HCT116 (cell line): ENCODE data around the gene C11orf91. TPM values are rescaled to one million over a fixed set of nuclear protein-coding genes. Genes with fewer than 3 reads are reported as not detected.
"Not testable (repeated sequence)": the region's sequence is repeated elsewhere in the genome, so short reads cannot be mapped to it uniquely, and the experiment has no call there.

Source experiments
- ATAC-seq: fragments of 200-7000 bp; cut with Tn5 transposase; 2 replicates; pipeline ENCODE4 v1.9.1; 2020; ENCODE audit warnings: mild to moderate bottlenecking, moderate library complexity
- BruUV-seq: library from RNA; stranded (reverse); fragments of 400-500 nt; replicated peaks from 2 replicates; lab custom pipeline; 2021; lab: Mats Ljungman, UMichigan
- CTCF ChIA-PET: fragments of 300-600 bp; sonication (Branson Sonifier 250); formaldehyde crosslinking; loops from one replicate; lab custom pipeline; 2021; ENCODE audit warnings: antibody characterized with exemption; lab: Charles Lee
- POLR2A ChIA-PET: fragments of 300-600, 350-600 bp; sonication (Branson Sonifier 250); formaldehyde crosslinking; loops from one replicate; lab custom pipeline; 2021; ENCODE audit warnings: antibody characterized with exemption; lab: Charles Lee
- RAD21 ChIA-PET, 2 experiments: fragments of 300-600 bp; sonication (Branson Sonifier 250); formaldehyde crosslinking; loops; one replicate each; lab custom pipeline; 2023; ENCODE audit warnings: low total read pairs in 2 of 2; ENCODE audit not compliant: uncharacterized antibody in 2 of 2, unreplicated experiment in 2 of 2, low non-redundant PET in 1 of 2; lab: Charles Lee
- DNase-seq: peaks from one replicate; pipeline ENCODE4 v3.0.0-alpha.2; 2010; ENCODE audit warnings: low read depth, low spot score
- H2AFZ ChIP-seq: fragments of 200-600 bp; shearing (Covaris generic), sonication (generic); 2 replicates; pipeline ENCODE4 v1.6.1; 2017; ENCODE audit warnings: low read depth, mixed run types, mixed read lengths, antibody characterized with exemption, low read length; ENCODE audit not compliant: poor library complexity, severe bottlenecking
- H3K27ac ChIP-seq: 2 replicates; pipeline ENCODE4 v1.5.1; 2012; ENCODE audit warnings: low read depth, low read length
- H3K27me3 ChIP-seq: fragments of 200-600 bp; sonication (generic); 2 replicates; pipeline ENCODE4 v1.6.1; 2016; ENCODE audit warnings: mixed run types, low read length, mixed read lengths; ENCODE audit not compliant: insufficient read depth
- H3K36me3 ChIP-seq, 2 experiments: fragments of 200-500 bp in 1 of 2; fragments of 200-600 bp in 1 of 2; sonication (Bioruptor generic) in 1 of 2; sonication (generic) in 1 of 2; 2 replicates each; pipeline versions ENCODE4 v1.5.1 to v1.6.1; 2014 to 2016; ENCODE audit warnings: low read length in 2 of 2, inconsistent platforms in 1 of 2, mixed read lengths in 1 of 2, mixed run types in 1 of 2; ENCODE audit not compliant: insufficient read depth in 2 of 2, control insufficient read depth in 1 of 2
- H3K4me1 ChIP-seq, 2 experiments: fragments of 200-600 bp in 1 of 2; sonication (generic) in 1 of 2; 2 replicates each; pipeline versions ENCODE4 v1.5.1 to v1.6.1; 2012 to 2017; ENCODE audit warnings: low read length in 2 of 2, inconsistent platforms in 1 of 2, mild to moderate bottlenecking in 1 of 2, mixed read lengths in 1 of 2, mixed run types in 1 of 2, moderate library complexity in 1 of 2; ENCODE audit not compliant: insufficient read depth in 2 of 2, control insufficient read depth in 1 of 2
- H3K4me2 ChIP-seq: fragments of 200-600 bp; sonication (generic); 2 replicates; pipeline ENCODE4 v1.6.1; 2017; ENCODE audit warnings: mixed run types, low read length, mixed read lengths
- H3K4me3 ChIP-seq, 2 experiments: fragments of 200-600 bp in 1 of 2; sonication (generic) in 1 of 2; replicated peaks in 1 of 2; 2 replicates each; pipeline ENCODE4 v1.5.1; 2011 to 2016; ENCODE audit warnings: low read length in 2 of 2, control low read depth in 1 of 2, low read depth in 1 of 2, mild to moderate bottlenecking in 1 of 2, mixed read lengths in 1 of 2, mixed run types in 1 of 2
- H3K79me2 ChIP-seq: fragments of 200-600 bp; sonication (generic); 2 replicates; pipeline ENCODE4 v1.6.1; 2017; ENCODE audit warnings: mild to moderate bottlenecking, mixed run types, low read length, moderate library complexity, mixed read lengths; ENCODE audit not compliant: insufficient read depth
- H3K9ac ChIP-seq: fragments of 200-600 bp; sonication (generic); 2 replicates; pipeline ENCODE4 v1.6.1; 2016; ENCODE audit warnings: low read length, mixed read lengths
- H3K9me2 ChIP-seq: fragments of 200-600 bp; sonication (generic), shearing (Covaris generic); 2 replicates; pipeline ENCODE4 v1.6.1; 2017; ENCODE audit warnings: mixed run types, mild to moderate bottlenecking, moderate library complexity; ENCODE audit not compliant: insufficient read depth
- H3K9me3 ChIP-seq, 2 experiments: fragments of 200-500 bp in 1 of 2; fragments of 200-600 bp in 1 of 2; sonication (Bioruptor generic) in 1 of 2; sonication (generic) in 1 of 2; 2 replicates each; pipeline ENCODE4 v1.6.1; 2014 to 2017; ENCODE audit warnings: low read length in 2 of 2, mixed read lengths in 2 of 2, inconsistent platforms in 1 of 2, low read depth in 1 of 2, mild to moderate bottlenecking in 1 of 2, mixed run types in 1 of 2, moderate library complexity in 1 of 2; ENCODE audit not compliant: control insufficient read depth in 1 of 2, insufficient read depth in 1 of 2
- H4K20me1 ChIP-seq: fragments of 200-600 bp; sonication (generic), shearing (Covaris generic); 2 replicates; pipeline ENCODE4 v1.6.1; 2017; ENCODE audit warnings: mixed run types, mild to moderate bottlenecking, moderate library complexity; ENCODE audit not compliant: insufficient read depth
- CEBPB ChIP-seq: IDR thresholded peaks from 2 replicates; pipeline ENCODE4 v1.6.1; 2012; ENCODE audit warnings: low read depth
- ELF1 ChIP-seq: IDR thresholded peaks from 2 replicates; pipeline ENCODE4 v1.6.1; 2012; ENCODE audit warnings: low read depth, borderline replicate concordance
- POLR2AphosphoS5 ChIP-seq: IDR thresholded peaks from 2 replicates; pipeline ENCODE4 v1.6.1; 2011; ENCODE audit warnings: mild to moderate bottlenecking, low read depth, low read length, moderate library complexity
- SP1 ChIP-seq: IDR thresholded peaks from 2 replicates; pipeline ENCODE4 v1.6.1; 2012; ENCODE audit warnings: low read depth
- intact Hi-C: fragments of 100-400 bp; cut with micrococcal nuclease; formaldehyde crosslinking; loops from 2 replicates; pipeline ENCODE4 v1.10.0; 2022
- total RNA-seq: library from RNA; stranded (reverse); gene quantifications from one replicate; pipeline ENCODE4 v1.2.1, GENCODE V29; 2021; ENCODE audit not compliant: unreplicated experiment
- TF ChIP-seq, protein P1 (sequence below): IDR thresholded peaks from 2 replicates; pipeline ENCODE4 v1.6.1; 2012; ENCODE audit warnings: low read depth
- TF ChIP-seq, protein P2 (sequence below): IDR thresholded peaks from 2 replicates; pipeline ENCODE4 v1.6.1; 2012

Gene C11orf91
- total RNA-seq, 1 experiment from 2014 or later, result 0.54 TPM

- CTCF ChIA-PET, DNase-seq, H3K9ac ChIP-seq: not testable (repeated sequence)
These were observed 26.9 kb upstream of the C11orf91 start for GRCh38 chr11:33727539-33727938.

GRCh38 chr11:33725496-33725895, 24.9 kb upstream of the C11orf91 start:
- DNase-seq, result no peak
- Histone ChIP-seq H3K36me3 (peaks cover under 1 to 5% of the 10 kb centered on the region in 2 experiments; a peak in 2 of 4 replicates), H3K79me2 (peaks cover 82% of the 10 kb centered on the region), H3K9me3 (no peaks in the 10 kb centered on the region), H3K27ac (no peak overlapping the region), H2AFZ (no peak overlapping the region), H3K4me3 (no peak overlapping the region), H3K4me1 (peaks cover 30 to 46% of the 10 kb centered on the region in 2 experiments), H3K27me3 (no peaks in the 10 kb centered on the region), H3K9ac (no peak overlapping the region), H3K4me2 (peak overlapping the region; percentile 70), H4K20me1 (peaks cover 5% of the 10 kb centered on the region; the same call in 1 of the 2 replicates), H3K9me2 (no peaks in the 10 kb centered on the region)
- intact Hi-C loops, result no loop called here
- POLR2A ChIA-PET, result interaction anchor here (2.4 kb wide), 1 partner anchor 11 kb away, joined by 8 read pairs; the partner anchor contains the start of gene CD59
- CTCF ChIA-PET, result interaction anchor here (1.8 kb wide), 1 partner anchor 17 kb away, joined by 9 read pairs; no protein-coding TSS in a partner anchor
- ATAC-seq, result no peak
- TF ChIP-seq, protein P1, sequence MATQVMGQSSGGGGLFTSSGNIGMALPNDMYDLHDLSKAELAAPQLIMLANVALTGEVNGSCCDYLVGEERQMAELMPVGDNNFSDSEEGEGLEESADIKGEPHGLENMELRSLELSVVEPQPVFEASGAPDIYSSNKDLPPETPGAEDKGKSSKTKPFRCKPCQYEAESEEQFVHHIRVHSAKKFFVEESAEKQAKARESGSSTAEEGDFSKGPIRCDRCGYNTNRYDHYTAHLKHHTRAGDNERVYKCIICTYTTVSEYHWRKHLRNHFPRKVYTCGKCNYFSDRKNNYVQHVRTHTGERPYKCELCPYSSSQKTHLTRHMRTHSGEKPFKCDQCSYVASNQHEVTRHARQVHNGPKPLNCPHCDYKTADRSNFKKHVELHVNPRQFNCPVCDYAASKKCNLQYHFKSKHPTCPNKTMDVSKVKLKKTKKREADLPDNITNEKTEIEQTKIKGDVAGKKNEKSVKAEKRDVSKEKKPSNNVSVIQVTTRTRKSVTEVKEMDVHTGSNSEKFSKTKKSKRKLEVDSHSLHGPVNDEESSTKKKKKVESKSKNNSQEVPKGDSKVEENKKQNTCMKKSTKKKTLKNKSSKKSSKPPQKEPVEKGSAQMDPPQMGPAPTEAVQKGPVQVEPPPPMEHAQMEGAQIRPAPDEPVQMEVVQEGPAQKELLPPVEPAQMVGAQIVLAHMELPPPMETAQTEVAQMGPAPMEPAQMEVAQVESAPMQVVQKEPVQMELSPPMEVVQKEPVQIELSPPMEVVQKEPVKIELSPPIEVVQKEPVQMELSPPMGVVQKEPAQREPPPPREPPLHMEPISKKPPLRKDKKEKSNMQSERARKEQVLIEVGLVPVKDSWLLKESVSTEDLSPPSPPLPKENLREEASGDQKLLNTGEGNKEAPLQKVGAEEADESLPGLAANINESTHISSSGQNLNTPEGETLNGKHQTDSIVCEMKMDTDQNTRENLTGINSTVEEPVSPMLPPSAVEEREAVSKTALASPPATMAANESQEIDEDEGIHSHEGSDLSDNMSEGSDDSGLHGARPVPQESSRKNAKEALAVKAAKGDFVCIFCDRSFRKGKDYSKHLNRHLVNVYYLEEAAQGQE, result no peak
- TF ChIP-seq CEBPB (no peak), POLR2AphosphoS5 (no peak), SP1 (no peak), ELF1 (no peak)
- TF ChIP-seq, protein P2, sequence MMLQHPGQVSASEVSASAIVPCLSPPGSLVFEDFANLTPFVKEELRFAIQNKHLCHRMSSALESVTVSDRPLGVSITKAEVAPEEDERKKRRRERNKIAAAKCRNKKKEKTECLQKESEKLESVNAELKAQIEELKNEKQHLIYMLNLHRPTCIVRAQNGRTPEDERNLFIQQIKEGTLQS, result no peak
- RAD21 ChIA-PET, result no interaction called here
- no TSS peak for BruUV-seq

More at GRCh38 chr11:33727539-33727938, 26.9 kb upstream of the C11orf91 start:
- H3K4me1 ChIP-seq, result peaks cover 30 to 34% of the 10 kb centered on the region in 2 experiments
- H3K4me3 ChIP-seq, H4K20me1 ChIP-seq, H3K4me2 ChIP-seq, H3K9me2 ChIP-seq, H3K9me3 ChIP-seq, intact Hi-C loops, ATAC-seq, H2AFZ ChIP-seq, H3K27me3 ChIP-seq, RAD21 ChIA-PET, H3K27ac ChIP-seq: not testable (repeated sequence)
- peaks cover 0 to 10% of the 10 kb centered on the region in 2 experiments; a peak in 1 of 4 replicates for H3K36me3 ChIP-seq
- TSS peak; percentile 2 for BruUV-seq
- POLR2A ChIA-PET, result interaction anchor here (0.8 to 1.7 kb wide), 2 partner anchors 9 to 10 kb away, joined by 3 to 4 read pairs; partner anchors contain the start of gene CD59
- peaks cover 80% of the 10 kb centered on the region for H3K79me2 ChIP-seq
